ENCODE results near the gene BAHCC1.

Gene BAHCC1

DNA sequence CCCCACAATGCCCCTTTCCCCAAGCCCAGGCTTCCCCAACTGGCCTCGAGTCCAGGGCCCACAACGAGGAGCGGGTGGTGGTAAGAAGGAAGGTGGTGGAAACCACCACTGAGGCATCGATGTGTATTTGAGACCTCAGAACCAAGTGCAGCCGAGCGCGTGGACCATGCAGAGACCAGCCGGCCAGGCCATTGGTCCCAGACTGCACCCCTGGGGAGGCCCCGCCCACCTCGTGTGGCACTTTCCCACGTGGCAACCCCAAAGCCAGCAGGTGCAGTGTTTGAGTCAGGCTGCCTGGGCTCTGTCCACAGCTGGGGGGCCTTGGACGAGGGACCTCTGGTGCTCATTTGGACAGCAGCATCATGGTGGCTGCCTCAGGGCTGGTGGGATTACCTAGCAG lies 28.1 kb upstream of the BAHCC1 start:
- no peak for DNase-seq (ENCODE audit: low spot score)

DNA sequence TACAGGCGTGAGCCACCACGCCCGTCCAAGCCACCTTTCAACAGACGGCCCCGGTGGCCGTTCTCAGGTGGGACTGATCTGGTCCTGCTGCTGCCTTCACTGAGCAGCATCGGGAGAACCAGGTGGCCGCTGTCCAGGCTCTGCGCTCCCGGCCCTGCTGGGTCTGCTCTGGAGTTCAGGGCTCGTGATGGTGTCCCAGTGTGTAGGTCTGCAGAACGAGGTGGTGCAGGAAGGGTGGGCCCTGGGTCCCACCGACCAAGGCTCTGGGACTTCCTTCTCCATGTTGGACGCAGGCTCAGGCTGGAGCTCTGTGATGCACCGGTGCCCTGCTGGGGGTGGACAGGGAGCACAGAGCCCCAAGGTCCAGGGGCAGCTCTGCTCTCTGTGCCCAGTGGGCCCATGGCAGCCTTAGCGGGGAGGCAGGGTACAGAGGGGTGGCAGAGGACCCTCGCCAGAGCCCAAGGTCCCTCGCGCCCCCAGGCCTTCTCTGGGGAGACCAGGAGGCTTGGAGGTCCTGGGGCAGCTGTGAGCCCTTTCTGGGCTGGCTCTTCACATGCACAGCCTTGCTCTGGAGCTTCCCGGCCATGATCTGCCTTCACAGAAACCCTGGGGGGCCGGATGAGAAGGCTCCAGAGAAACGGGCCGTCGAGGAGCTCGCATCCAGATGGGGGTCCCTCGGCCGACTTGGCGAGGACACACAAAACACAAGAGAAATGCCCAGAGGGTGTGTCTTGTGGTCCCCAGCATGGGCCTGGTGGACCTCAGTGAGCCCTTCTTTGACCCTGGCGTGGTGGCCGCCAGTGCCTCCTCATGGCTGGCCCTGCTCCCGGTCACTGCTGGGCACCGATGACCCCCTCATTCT lies 26.9 kb upstream of the BAHCC1 start:
- no peak for DNase-seq (ENCODE audit: low spot score)

- no peak for DNase-seq (ENCODE audit: low spot score)
Measured at GRCh38 chr17:81370294-81370693, 25.0 kb upstream of the BAHCC1 start.

- DNase-seq (ENCODE audit: low spot score) = peak; percentile 42
Measured at GRCh38 chr17:81371910-81372760, 23.1 kb upstream of the BAHCC1 start.

DNA sequence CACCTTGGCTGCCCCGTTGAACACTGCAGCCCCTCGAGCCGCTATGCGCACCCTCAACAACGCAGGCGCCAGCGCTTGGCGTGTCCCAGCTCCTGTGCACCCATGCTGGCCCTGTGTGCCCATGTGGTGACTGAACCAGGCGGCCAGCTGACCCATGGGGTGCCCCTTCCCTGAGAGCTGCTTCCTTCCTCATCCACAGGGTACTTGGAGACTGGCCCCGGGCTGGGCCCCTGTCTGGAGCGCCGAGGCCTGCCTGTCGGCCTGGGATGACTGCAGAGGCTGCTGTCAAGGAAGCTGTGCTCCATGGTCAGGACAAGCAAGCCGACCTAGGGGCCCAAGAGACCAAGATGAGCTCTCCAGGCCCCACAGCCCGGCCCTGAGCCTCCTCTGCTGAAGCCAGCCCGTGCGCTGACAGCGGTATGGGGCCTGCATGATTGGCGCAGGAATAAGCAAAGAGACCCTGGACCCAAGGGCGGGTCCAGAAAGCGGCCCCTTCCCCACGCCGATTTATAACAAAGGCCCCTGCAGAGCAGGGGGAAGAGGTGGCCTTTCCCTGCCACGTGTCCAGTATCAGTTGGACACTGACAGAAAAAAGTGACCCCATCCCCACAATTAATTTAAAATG lies 21.6 kb upstream of the BAHCC1 start:
- no peak for DNase-seq (ENCODE audit: low spot score)

DNA sequence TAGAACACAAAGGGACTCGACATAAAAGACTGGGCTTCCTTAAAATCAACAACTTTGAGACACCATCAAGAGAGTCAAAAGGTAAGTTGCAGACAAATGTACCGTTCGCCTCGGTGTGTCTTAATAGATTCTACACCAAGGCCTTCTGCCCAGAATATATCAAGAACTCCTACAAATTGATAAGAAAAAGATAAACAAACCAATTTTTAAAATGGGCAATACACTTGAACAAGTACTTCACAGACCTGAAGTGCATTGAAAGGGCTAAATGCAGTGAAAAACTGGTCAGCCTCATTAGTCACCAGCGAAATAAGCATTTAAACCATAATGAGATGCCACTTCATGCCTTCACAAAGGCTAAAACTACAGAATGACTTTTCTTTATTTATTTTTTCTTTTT lies 20.4 kb upstream of the BAHCC1 start:
- DNase-seq (ENCODE audit: low spot score) = no peak

DNA sequence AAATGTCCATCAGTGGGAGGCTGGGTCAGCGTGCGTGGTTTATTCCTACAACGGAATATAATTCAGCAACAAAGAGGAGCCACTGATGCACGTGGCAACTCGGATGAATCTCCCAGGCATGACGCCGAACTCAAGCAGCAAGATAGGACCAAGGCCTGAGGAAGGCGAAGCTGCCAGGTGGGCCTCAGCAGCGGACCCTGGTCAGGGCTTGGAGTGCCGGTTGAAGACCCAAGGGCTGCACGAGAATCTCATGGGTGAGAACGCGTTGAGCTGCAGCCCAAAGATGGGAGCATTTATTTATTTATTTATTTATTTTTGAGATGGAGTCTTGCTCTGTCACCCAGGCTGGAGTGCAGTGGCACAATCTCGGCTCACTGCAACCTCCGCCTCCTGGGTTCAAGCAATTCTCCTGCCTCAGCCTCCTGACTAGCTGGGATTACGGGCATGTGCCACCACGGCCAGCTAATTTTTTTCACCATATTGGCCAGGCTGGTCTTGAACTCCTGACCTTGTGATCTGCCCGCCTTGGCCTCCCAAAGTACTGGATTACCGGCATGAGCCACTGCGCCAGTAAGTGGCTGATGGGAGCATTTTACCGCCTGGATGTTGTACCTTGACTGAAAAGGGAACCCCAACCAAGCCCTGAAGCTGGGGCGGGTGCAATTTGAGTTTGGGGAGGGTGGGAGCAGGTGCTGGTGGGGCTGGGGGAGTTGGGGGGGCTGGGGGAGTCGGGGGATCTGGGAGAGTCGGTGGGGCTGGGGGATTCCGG lies 18.1 kb upstream of the BAHCC1 start:
- DNase-seq (ENCODE audit: low spot score) = no peak

DNA sequence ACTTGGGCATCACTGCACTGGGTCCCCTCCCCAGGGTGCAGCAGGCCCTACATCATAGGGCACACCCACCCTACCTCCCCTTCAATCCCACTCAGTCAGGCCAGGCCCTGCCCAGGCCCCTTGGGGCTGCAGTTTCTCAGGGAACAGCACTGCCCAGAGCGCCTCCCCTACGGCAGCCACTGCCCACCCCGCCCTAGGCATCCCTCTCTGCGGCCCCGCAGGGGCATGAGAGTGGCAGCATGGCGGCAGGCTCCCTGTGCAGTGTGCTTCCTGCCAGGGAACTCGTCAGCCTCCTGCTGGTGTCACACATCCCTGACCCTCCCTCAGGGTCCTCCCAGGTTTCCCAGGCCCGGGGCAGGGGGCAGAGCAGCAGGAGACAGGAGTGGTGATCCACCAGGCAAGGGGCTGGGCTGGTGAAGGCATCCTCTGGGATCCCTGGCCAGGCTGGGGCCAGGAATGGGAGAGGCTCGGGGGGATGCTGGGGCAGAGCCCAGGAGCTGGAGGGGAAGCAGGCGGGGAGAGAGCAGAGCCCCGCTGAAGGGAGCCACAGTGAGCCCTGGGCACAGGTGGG lies 16.2 kb upstream of the BAHCC1 start:
- no peak for DNase-seq (ENCODE audit: low spot score)

DNA sequence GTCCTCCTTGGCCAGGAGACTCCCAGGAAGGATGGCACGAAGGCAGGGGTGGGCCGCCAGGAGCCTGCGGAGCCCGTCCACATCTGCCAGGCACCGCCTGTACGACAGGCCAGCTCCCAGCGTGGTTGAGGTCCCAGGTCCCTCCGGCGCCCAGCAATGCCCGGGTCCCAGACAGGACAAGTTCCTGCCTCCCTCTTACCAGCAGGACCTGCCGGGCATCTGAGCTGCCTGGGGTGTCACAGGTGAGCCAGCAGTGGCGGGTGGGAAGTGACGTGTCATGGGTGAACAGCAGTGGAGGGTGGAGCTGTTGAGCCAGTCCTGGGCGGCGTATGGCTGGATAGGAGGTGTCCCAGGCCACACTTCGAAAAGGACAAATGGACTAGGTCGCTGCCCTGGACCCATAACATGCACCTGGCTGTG lies 15.7 kb upstream of the BAHCC1 start:
- peak; percentile 66 for DNase-seq (ENCODE audit: low spot score)

GRCh38 chr17:81380131-81380530 lies 15.1 kb upstream of the BAHCC1 start:
- no peak for DNase-seq (ENCODE audit: low spot score)

GRCh38 chr17:81380666-81381518 lies 14.4 kb upstream of the BAHCC1 start:
- DNase-seq (ENCODE audit: low spot score) = no peak

- DNase-seq (ENCODE audit: low spot score) = no peak
Measured at GRCh38 chr17:81381632-81382577, 13.4 kb upstream of the BAHCC1 start.

- no peak for DNase-seq (ENCODE audit: low spot score)
Measured at GRCh38 chr17:81382851-81383250, 12.4 kb upstream of the BAHCC1 start.

DNA sequence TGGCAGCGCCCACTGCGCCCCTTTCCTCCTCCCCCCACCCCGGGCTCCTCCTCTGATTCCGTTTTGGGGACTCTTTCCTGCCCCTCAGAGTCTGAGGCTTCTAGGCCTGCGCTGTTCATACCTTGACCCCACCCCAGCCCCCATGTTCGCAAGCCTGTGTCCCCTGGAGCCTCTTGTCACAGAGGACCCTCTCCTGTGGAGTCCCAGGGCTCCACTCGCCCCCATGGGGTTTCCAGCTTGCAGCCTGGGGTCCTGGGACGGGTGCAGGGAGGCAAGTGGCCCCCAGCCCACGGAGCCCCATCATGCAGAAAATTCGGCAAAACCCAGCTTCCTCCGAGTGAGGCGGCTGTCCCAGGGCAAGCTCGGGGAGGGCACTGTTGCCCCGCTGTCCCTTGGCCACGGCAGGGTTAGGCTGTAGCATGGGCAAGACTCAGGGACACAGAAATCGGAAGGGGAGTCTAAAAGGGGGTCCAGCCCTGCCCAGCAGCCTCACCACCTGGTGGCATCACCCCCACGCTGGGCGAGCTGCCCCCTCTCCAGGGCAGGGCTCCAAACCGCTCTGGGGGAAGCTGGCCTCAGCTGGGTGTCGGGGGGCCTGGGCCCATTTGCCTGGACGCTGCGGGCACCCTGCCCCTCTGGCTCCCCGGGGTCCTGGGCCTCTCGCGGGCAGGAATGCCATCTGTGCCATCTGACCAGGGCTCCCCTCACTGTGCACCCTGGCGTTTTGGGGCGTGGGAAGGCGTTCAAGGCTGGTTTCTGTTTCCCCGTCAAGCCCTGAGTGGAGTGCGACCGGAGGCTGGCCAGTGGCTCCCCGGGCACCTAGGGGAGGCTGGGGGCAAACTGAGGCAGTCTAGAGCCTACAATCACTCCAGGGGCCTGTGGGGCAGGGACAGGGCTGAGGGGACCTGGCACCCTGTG lies 11.5 kb upstream of the BAHCC1 start:
- no peak for DNase-seq (ENCODE audit: low spot score)

- DNase-seq (ENCODE audit: low spot score) = no peak
Measured at GRCh38 chr17:81384929-81385319, 10.3 kb upstream of the BAHCC1 start.

DNA sequence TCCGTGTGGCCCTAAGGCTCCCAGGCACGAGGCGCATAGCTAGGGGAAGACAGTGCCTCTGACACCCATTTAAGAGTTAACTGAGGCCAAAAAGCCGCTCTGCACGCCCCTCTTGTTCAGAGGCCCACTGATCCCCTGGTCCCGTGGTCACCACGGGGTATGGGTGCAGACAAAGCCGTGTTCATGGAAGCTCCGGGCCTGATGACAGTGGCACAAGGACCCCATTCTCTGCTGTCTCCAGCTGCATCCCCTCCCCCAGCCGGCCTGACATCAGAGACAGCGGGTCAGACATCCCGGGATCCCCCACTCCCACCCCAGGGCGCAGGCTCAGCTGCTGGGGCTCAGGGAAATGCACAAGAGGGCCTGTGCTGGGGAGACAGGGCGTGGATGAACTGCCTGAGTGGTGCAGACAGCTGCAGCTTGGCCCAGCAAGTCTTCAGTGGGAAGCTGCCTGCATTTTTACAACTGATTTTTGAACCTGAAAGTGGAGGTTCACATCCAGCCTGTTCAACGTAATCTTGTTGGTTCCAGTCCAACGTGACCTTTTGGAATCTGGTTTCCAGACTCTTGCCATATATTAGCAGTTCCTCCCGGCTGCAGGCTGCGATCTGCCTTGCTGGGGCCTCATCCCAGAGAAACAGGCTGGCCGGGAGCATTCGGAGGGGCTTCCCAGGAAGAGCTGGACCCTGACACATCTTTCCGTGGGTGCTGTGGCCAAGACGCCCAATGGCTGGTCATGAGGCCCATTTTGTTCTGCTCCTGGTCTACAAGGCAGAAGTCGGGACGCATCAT lies 9.7 kb upstream of the BAHCC1 start:
- no peak for DNase-seq (ENCODE audit: low spot score)

DNA sequence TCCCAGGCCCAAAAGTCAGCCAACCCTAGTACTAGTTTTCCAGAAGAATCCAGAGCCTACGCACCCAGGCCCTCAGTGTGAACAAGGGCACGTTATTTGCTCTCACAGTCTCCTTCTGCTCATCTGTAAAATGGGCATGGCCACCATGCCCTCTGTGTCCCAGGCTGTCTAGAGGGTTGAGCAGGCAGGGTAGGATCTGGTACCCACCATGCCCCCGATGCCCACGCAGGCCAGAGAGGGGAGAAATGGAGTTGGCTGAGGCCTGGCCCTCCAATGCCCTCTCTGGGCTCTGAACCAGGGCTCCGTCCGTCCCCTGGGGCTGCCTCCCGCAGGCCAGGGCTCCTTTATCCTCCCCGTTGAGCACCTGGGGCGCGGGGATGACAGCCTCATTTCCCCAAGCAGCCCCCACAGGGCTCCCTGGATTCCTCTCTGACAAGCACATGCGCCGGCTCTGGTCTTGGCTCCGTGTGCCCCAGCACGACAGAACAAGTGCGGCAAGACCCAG lies 9.1 kb upstream of the BAHCC1 start:
- no peak for DNase-seq (ENCODE audit: low spot score)

Data from SW480 (cell line).